ENCODE measurements around the gene CEACAM3.
A peak's percentile ranks its signal among the peaks of the same experiment; 100 is the strongest.
"Not testable (repeated sequence)": the region's sequence is repeated elsewhere in the genome, so short reads cannot be mapped to it uniquely, and the experiment has no call there.

Gene CEACAM3

DNA sequence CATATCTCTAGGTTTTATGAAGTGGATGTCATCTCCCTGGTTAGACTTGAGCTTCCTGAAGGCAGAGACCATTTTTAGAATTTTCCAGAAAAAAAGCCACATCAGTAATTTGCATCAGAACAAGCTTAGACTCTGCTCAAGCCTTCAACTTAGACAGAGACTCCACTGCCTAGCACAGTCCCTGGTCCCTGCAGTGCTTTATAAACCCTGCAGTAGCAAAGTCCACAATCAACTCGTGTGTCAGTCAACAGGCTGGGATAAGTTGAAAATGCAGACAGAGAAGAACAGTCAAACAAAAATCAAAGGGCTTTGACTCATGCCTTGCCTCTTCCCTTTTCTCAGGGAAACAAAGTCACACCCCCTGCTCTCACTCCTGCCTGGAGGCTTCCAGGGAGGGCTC is 7.9 kb upstream of the CEACAM3 start:
- in situ Hi-C loops (cut with MboI; ENCODE audit: low pct_unique_long_range_greater_than_20kb, low sequenced_read_pairs), result not testable (repeated sequence)

DNA sequence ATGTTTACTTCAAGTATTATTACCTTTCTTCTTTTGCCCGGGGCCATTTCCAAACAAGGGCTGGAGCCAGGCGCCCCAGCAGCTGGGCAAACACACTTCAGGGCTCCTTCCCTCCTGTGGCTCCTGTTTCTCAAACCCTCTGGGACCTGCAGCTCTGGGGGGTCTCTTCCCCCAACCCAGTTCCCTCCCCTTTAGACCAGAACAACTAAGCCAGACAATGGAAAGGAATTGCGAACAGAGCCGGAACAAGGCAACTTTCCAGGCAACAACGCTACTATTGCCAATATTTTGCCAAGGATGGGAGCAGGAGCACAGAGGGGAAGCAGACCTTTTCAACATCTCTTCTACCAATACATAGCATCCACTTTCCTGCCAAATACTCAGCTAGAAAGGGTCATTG is 7.3 kb upstream of the CEACAM3 start:
- in situ Hi-C loops (cut with MboI; ENCODE audit: low pct_unique_long_range_greater_than_20kb, low sequenced_read_pairs); DNase-seq: not testable (repeated sequence)

More for the DNA sequence above, 7.9 kb upstream of the CEACAM3 start:
- not testable (repeated sequence) for DNase-seq

DNA sequence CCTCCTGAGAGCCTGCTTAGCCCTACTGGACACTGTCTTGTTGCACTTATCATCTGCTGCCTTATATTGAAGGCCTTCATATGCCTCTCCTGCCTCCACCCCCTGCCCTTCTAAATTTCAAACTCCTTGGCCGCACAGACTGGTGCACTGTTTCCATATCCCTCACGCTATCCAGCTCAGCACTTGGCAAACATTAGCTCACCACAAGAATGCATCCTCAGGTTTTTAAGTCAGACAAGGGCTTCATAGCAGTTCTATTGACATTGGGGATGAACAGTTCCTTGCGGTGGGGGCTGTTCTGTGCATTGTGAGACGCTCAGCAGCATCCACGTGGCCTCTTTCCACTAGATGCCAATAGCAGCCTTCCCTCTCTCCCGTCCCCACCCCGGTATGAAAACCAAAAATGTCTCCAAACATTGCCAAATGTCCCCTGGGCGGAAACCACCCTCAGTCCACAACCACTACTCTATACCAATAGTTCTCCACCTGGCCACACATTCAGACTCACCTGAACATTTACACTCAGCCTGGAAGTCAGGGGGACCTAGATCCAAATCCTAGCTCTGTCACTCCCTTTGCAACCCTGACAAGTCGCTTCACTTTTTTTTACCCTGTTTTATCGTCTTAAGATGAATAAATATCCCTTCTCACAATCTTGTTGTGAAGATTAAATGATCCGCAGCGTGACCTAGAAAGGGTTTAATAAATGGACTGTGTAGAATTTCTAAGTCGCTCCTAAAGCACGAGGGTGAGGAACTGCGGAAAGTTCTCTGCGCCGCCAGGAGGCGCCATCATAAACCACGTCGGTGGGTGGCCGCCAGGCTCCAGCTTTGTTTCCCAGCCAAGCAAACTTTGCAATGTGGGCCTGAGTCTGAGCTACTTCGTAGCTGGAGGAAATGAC is 3.6 kb upstream of the CEACAM3 start:
- peak; percentile 64 for DNase-seq
- in situ Hi-C loops (cut with MboI; ENCODE audit: low pct_unique_long_range_greater_than_20kb, low sequenced_read_pairs), result no loop called here

- in situ Hi-C loops (cut with MboI; ENCODE audit: low pct_unique_long_range_greater_than_20kb, low sequenced_read_pairs), result no loop called here
- DNase-seq, result no peak
Measured at GRCh38 chr19:41793414-41793727, 3.0 kb upstream of the CEACAM3 start.

DNA sequence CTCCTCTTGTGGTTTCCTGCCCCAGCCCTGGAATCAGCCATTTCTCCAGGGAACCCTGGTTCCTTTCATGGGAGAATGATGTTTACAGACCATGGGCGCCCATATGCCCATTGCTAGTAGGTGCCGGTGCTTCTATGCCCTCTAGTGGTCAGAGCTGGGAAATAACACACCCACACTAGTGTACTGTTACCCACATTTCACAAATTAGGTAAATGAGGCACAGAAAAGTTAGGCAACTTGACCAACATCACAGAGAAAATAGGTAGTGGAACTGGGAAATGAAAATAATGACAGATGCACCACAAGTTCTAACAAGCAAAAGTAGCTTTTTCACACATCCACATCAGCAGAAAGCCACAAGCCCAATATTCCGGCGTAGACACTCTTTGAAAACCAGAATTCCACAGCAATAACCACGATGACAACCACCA is 1.3 kb upstream of the CEACAM3 start:
- in situ Hi-C loops (cut with MboI; ENCODE audit: low pct_unique_long_range_greater_than_20kb, low sequenced_read_pairs), result no loop called here
- peak; percentile 58 for DNase-seq

DNA sequence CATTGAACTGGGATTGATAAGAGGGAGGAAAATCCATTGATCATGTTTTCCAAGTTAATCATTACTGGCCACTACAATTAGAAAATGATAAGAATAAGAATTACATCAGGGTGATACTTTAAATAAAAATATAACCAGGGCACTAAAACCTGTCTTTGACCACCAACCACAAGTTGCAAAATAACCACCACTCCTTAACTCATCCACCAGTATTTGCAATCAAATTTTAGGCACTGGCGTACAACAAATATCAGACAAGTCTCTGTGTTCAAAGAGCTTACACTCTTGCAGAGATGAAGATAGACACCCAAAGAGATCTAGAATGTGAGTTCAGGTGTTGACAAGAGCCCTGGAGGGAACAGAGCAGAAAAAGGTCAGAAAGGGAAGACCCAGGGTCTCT is 514 bp downstream of the CEACAM3 start:
- in situ Hi-C loops (cut with MboI; ENCODE audit: low pct_unique_long_range_greater_than_20kb, low sequenced_read_pairs), result no loop called here
- no peak for DNase-seq

- no peak for DNase-seq
- in situ Hi-C loops (cut with MboI; ENCODE audit: low pct_unique_long_range_greater_than_20kb, low sequenced_read_pairs), result no loop called here
Measured at GRCh38 chr19:41799444-41800000, 3.1 kb downstream of the CEACAM3 start.

GRCh38 chr19:41801031-41801430 is 4.6 kb downstream of the CEACAM3 start:
- DNase-seq, result no peak
- in situ Hi-C loops (cut with MboI; ENCODE audit: low pct_unique_long_range_greater_than_20kb, low sequenced_read_pairs), result no loop called here

GRCh38 chr19:41801792-41802211 is 5.4 kb downstream of the CEACAM3 start:
- peak; percentile 71 for DNase-seq

GRCh38 chr19:41802770-41803169 is 6.4 kb downstream of the CEACAM3 start:
- in situ Hi-C loops (cut with MboI; ENCODE audit: low pct_unique_long_range_greater_than_20kb, low sequenced_read_pairs), result no loop called here
- no peak for DNase-seq

More at GRCh38 chr19:41801792-41802211, 5.4 kb downstream of the CEACAM3 start:
- in situ Hi-C loops (cut with MboI; ENCODE audit: low pct_unique_long_range_greater_than_20kb, low sequenced_read_pairs), result no loop called here

DNA sequence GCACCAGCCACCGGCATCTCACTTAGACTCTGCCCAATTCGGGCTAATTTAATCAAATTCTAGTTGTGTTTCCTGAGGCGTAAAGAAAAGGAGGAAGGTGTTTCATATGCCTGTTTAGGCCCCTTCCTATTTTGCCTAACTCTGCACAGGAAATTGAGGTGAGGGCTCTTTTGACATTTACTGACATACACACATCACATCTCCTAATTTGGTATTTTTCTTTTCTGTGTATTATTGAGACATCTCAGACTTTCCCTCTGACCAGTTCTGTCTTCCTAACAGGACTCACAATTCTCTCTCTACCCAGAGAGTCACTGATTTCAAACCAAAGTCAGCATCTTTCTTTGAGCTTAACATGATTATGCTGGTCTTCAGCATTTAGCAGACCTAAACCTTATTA is 7.9 kb downstream of the CEACAM3 start:
- DNase-seq, result no peak
- in situ Hi-C loops (cut with MboI; ENCODE audit: low pct_unique_long_range_greater_than_20kb, low sequenced_read_pairs), result no loop called here

- in situ Hi-C loops (cut with MboI; ENCODE audit: low pct_unique_long_range_greater_than_20kb, low sequenced_read_pairs), result no loop called here
- DNase-seq, result no peak
Measured at GRCh38 chr19:41807176-41807575, 10.8 kb downstream of the CEACAM3 start.

DNA sequence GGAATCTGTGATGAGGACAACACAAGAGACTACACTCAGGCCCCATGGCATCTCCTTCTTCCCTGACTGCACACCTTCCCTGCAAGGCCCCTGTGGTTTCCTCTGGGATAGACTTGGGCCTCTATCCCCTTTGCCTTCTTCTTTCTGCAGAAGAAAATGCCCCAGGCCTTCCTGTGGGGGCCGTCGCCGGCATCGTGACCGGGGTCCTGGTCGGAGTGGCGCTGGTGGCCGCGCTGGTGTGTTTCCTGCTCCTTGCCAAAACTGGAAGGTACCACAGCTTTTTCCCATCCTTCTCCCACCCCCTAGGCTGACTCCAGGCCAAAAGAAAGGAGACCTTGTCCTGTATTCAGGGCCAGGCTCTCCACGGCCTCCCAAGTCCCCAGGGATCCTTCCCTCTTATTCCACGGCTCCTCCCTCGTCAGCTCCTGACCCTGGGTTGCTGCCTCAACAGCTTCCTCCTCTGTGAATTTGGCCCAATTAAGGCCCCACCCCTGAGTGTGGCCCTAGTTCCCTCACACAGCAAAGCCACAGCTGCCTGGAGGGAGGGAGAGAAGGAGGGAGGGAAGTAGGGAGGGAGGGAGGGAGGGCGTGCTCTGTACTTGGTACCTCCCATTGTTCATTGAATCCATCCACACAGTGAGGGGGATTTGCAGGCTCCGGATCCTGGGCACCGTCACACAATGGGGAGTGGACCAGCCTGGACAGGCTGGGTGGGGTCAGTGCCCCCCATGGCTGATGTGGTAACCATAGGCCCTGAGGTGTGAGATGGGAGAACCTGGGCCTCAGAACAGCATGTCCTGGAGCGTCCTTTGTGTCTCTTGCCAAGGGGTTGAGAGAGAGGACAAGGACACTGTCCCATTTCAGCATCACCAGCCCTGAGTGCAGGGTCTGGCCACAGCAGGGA is 12.5 kb downstream of the CEACAM3 start:
- in situ Hi-C loops (cut with MboI; ENCODE audit: low pct_unique_long_range_greater_than_20kb, low sequenced_read_pairs), result no loop called here
- peak; percentile 63 for DNase-seq

DNA sequence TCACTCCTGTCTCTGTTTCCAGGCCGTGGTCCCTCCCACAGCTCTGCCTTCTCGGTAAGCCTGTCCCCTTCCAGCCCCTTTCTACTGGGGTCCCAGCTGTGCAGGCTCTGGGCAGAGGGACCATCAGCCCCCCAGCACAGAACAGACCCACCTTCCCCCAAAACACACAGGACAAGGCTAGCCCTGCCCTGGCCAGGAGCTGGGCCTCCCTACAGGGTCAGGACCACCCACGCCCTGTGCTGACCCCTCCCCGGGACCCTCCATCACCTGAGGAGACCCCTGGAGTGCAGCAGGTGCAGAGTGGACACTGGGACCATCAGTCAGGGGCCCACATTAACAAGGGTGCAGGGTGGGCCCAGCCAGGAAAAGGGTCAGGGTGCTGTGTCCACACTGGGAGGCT is 13.9 kb downstream of the CEACAM3 start:
- in situ Hi-C loops (cut with MboI; ENCODE audit: low pct_unique_long_range_greater_than_20kb, low sequenced_read_pairs), result no loop called here
- no peak for DNase-seq

- in situ Hi-C loops (cut with MboI; ENCODE audit: low pct_unique_long_range_greater_than_20kb, low sequenced_read_pairs), result no loop called here
- peak; percentile 83 for DNase-seq
Measured at GRCh38 chr19:41811036-41811435, 14.6 kb downstream of the CEACAM3 start.

DNA sequence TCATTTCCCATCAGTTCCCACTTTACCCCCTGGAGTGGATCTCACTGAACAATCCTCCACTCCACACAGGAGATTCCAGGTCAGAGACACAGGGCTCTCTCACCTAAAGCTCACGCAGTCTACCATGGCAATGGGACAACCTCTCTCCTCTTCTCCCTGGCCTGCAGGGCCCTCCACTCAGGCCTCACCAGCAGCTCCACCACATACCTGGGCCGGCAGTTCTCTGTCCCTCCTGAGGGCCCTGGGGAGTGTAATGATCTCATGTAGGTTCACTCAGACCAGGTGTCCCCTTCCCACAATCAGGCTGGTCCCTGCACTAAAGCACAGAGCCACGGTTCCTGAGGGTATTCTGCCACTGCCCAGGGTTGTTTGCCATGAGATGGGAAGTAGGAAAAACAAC is 15.6 kb downstream of the CEACAM3 start:
- no peak for DNase-seq
- in situ Hi-C loops (cut with MboI; ENCODE audit: low pct_unique_long_range_greater_than_20kb, low sequenced_read_pairs), result no loop called here

- in situ Hi-C loops (cut with MboI; ENCODE audit: low pct_unique_long_range_greater_than_20kb, low sequenced_read_pairs), result no loop called here
- DNase-seq, result no peak
Measured at GRCh38 chr19:41813911-41814310, 17.5 kb downstream of the CEACAM3 start.

DNA sequence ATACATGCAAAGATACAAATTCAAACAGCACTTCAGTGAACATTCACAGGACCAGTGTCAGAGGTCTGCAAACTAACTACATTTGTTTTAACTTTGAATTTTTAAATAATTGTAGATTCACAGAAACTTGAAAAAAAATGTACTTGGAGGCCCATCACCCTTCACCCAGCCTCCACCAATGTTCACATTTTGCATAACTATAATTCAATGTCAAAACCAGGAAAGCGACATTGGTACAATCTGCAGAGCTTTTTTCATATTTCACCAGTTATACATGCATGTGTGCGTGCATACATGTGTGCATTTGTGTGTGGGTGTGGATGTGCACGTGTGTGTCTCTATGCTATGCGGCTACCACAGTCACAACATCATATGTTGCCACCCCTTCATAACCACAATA is 18.9 kb downstream of the CEACAM3 start:
- DNase-seq, result no peak
- in situ Hi-C loops (cut with MboI; ENCODE audit: low pct_unique_long_range_greater_than_20kb, low sequenced_read_pairs), result no loop called here

DNA sequence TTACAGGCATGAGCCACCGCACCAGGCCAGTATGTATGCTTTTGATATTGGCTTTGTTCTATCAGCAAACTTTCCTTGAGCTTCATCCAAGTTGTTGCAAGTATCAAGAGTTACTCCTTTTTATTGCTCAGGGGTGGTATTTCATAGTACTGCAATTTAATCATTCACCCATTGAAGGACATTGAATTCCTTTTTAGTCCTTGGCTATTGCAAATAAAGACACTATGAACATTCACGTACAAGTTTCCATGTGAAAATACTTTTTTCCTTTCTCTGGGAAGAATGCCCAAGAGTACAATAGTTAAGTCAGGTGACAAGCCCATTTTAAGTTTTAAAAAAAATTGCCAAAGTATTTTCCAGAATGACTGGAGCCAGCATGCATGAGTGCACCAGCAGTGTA is 20.4 kb downstream of the CEACAM3 start:
- in situ Hi-C loops (cut with MboI; ENCODE audit: low pct_unique_long_range_greater_than_20kb, low sequenced_read_pairs), result no loop called here
- DNase-seq, result no peak

Data from KBM-7 (cell line).